Activated T-helper 1 cell treated with anti-CD3 and anti-CD28 coated beads, Interleukin-2, amount 50 U/mL, for 16 hours (primary cell): ENCODE results near the gene ADARB2.
"Not testable (repeated sequence)": the region's sequence is repeated elsewhere in the genome, so short reads cannot be mapped to it uniquely, and the experiment has no call there.

Experiments used
- DNase-seq, 2 donors: peaks; one replicate each; pipeline ENCODE4 v3.0.0-alpha.2; 2020; ENCODE audit warnings: low read depth in 1 of 2, low spot score in 1 of 2

ADARB2 gene

DNA sequence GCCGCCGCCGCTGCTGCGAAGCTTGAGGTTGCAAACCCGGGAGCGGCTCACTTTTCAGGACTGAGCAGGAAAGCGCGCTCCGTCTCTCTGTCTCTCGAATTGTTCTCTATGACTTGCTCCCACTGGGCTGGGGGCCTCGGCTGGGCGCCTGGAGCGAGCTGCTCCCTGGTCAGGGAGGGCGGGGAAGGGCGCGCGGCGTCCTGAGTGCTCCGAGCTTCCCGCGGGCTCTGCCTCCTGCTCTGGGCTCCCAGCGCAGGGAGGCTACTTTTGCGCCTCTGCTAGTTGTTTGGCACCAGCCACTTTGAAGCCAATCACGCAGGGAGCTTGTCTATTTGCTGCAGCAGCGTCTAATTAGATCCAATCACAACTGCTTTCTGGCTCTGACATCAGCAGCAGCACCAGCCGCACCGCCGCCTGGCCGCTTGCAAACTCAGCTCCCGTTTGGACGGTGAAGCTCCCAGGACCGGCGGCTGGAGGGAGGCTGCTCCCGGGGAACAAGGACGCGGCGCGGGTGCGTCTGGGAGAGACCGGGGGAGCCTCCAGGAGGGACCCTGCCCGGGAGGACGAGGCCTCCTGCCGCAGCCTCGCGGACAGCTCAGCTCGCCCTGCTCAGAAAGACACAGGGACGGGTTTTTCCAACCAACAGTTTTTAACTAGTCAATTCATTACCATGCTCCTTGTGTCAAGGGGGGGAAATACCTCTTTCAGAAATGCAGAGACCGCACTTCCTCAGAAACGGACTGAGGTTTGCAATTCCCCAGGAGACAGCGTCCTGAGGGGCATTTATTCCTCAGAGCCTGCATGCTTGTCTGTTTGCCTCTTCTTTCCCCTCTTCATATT is at the start of gene ADARB2:
TSS of gene ADARB2 (minus strand) at position 304 of the 840 bp plus-strand sequence.
- DNase-seq = no peak

DNA sequence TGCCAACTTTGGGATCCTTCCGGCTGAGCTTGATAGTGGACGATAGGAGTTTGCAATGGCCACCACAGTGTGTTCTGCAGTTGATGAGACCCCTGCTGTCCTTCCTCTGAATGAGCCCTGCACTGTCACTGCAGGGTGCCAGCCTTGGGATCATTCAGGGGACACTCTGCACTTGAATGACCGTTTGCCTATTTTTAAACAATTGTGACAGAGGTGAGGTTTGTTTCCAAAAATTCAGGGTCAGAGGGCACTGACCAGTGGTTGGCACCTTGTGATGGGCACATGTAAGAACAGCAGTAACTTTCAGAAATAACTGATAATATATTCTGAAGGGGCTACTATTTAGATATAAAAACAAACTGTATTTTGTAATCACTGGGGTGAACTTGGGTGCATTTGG is 48.5 kb upstream of the ADARB2 start:
- DNase-seq = no peak

DNA sequence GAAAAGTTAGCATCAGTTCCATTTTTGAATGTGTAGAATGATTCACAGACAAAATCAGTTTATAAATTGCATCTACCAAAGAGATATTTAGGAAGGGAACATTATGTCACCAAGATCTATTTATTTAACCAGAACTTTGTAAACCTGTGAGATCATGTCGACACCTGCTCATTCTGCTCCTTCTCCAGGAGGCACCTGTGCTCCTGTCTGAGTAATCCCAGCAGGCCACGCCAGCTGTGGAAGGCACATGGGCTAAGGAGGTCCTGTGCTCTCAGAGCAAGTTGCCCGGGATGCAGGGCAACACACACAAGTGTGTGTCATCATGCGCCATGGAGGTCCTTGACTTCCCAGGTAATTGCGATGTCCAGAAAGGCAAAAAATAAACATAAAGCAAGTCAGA is 45.5 kb upstream of the ADARB2 start:
- no peak for DNase-seq

DNA sequence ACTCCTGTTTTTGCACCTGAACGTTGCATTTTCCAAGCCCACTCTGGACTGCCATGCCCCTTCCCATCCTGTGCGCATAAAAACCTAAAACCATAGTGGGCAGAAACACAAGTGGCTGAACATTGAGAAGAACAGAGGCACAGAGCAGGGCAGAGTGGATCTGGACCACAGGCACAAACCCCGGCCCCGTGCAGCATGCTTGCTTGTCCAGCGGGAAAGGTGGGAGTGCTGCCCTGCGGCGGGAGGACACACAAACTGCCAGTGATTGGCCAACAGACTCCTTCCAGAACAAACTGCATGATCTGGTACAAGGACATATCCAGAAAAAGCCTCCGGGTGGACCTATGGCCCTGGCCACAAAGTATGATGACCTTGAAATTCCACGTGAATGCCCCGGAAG is 42.5 kb upstream of the ADARB2 start:
- DNase-seq = no peak

DNA sequence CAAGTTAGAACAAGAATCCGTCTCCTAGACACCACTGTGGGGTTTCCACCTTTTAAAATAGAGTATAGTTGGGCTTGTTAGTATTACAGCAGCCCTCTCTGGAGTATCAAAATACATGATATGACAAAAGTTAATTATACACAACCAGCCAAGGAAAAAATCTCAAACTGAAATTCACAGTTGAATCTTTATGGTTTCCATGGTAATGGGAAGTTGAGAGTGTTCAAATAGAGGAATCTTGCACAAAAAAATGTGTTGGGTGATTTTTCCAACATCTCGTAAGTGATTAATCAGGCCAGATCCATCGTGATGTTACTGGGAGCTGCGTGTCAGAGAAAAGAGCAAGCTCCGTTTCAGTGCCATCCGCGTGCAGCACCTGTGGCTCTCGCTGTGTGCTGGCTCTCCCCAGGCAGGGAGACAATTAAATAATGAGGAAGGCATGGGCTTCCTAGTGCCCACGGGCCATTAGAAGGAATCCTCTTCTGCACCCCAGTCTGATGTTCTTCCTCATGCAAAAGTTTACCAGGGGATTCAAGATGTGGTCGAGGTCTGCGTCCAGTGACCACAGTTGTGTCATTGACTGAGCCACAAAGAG is 41.1 kb upstream of the ADARB2 start:
- DNase-seq = no peak

DNA sequence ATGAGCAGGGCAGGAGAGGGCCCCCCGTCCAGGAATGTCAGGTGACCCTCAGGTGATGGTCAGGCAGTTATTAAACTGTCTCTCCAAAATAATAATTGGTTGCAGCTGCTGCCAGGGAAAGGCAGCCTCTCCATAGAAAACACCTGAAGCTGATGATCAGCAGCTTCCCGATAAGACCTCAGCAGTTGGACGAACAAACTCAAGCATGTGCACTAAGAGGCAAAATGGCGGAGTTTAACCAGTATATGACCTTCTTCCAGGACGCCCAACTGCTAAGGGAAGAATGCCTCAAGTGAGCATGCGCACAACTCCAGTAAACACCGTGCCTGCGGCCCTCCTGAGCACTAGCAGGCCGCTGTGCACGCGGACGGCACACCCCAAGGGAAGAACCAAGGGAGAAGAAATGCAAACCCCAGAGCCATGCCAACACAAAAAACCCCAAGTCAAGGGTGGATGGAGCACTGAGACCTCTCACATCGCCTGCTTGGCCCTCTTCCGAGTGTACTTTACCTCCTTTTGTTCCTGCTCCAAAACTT is 38.9 kb upstream of the ADARB2 start:
- no peak for DNase-seq

DNA sequence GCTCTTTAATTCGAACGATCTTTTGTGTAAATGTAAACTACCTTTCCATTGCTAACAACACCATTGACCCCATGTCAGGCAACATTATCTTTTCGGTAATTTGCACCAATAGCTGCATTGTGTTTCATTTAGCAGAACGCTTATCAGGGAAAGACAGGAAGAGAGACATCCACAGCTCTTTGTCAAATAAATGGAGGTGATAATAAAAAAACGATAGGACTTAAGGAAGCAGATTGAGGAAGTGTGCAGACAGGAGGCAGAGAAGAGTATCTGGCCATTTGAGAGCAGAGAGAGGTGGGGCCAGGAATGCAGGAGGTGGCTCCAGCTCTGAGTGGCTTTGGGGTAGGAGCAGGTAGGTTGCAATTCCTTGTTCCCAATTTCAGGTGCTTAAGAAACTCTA is 37.5 kb upstream of the ADARB2 start:
- no peak for DNase-seq

DNA sequence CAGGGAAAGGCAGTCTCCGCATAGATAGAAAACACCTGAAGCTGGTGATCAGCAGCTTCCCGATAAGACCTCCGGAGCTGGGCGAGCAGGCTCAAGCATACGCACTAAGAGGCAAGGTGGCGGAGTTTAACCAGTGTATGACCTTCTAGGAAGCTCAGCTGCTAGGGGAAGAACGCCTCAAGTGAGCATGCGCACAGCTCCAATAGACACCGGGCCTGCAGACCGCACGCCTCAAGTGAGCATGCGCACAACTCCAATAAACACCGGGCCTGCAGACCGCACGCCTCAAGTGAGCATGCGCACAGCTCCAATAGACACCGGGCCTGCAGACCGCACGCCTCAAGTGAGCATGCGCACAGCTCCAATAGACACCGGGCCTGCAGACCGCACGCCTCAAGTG is 35.9 kb upstream of the ADARB2 start:
- not testable (repeated sequence) for DNase-seq

DNA sequence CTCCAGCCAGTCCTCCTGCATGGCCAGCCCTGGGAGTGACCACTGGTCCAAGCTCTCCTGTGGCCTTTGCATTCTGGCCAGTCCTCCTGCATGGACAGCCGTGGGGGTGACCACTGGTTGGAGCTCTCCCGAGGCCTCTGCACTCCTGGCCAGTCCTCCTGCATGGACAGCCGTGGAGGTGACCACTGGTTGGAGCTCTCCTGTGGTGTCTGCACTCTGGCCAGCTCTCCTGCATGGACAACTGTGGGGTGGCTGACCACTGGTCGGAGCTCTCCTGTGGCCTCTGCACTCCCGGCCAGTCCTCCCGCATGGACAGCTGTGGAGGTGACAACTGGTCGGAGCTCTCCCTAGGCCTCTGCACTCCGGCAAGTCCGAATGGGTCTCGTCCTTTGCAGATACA is 28.7 kb upstream of the ADARB2 start:
- DNase-seq = no peak

DNA sequence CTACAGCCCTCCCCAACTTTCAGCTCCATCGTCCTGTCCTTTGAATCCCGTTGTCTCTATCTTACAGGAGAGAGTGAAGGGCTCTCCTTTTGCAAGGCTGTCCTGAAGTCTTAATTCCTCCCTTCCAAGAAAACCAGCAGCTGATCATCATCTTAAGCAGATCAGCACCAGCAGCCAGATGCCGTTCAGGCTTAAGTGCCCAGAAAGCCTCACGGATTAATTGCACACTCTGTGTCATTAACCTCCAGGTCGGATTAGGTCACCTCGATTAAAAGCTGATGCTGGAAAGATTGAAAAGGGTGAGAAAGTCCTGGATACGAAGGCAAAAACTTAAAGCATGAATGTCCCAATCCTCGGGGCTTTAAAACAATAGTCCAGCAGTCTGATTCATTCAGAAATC is 24.8 kb upstream of the ADARB2 start:
- DNase-seq = no peak

DNA sequence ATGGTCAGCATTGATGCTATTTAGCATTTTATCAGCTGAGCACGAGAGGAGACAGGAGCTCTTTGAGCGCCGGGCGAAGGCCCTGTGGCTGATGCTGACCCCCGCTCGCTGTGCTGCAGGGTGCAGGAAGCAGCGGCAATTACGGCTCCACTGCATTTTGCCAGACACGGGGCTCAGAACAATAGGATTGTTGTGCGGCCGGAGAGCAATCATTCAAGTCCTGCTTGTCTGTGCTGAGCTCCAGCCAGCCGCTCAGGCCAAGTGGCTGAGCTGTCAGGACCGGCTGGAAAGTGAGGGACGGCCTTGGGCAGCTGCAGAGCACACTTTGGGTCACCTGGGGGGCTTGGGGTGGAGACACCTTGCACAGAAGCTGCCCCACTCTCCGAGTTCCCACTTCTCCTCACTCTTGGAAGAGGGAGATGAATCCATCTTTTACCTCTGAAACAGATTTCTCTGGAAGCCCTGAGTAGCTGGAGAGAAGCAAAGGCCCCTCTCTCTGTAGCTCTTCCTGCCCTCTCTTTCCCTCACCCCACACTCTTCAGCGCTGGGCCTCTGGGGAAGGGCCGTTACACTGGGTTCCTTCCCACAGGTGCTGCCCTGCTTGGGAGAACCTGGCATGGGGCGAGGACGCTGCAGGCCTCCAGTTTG is 17.3 kb upstream of the ADARB2 start:
- no peak for DNase-seq

DNA sequence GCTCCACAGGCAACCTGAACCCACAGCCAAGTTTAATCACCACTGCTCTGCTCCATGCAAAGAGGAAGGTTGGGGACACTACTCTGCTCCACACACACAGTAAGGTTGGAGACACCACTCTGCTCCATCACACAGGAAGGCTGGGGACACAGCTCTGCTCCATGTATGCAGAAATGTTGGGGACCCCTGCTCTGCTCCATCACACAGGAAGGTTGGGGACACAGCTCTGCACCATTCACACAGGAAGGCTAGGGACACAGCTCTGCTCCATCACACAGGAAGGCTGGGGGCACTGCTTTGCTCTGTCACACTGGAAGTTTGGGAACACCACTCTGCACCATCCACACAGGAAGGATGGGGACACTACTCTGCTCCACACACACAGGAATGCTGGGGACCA is 14.8 kb upstream of the ADARB2 start:
- no peak for DNase-seq

DNA sequence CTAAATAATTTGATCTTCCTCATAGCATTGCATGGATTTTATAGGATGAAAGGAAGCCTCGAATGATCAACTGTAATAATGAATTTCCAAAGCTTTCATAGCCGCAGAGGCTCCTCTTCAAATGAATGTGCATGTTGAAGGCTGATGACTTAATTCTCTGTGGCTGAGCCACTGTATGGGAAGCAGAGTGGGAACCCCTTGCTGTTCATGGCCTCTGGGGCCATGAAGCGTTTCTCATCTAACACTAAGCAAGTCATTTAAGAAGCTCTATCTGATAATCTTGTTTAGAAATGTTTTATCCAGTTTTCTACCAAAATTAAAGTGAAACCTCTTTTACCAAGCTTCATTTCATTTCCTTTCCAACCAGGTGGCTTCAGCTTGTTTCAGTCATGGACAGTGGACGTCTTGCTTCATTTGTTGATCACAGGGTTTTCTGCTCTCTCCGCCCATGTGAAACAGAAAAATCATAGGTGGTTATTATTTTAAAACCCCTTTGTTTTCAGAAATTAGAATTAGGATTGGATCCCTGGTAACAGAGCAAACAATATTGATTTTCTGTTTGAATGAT is 10.3 kb upstream of the ADARB2 start:
- no peak for DNase-seq

DNA sequence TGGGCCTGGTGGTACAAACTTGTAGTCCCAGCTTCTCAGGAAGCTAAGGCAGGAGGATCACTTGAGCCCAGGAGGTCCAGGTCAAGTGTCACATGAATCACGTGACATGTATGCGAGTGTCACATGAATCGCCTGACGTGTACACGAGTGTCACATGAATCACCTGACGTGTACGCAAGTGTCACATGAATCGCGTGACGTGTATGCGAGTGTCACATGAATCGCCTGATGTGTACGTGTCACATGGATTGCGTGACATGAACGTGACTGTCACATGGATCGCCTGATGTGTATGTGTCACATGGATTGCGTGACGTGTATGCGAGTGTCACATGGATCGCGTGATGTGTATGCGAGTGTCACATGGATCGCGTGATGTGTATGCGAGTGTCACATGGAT is 9.5 kb upstream of the ADARB2 start:
- DNase-seq = no peak

DNA sequence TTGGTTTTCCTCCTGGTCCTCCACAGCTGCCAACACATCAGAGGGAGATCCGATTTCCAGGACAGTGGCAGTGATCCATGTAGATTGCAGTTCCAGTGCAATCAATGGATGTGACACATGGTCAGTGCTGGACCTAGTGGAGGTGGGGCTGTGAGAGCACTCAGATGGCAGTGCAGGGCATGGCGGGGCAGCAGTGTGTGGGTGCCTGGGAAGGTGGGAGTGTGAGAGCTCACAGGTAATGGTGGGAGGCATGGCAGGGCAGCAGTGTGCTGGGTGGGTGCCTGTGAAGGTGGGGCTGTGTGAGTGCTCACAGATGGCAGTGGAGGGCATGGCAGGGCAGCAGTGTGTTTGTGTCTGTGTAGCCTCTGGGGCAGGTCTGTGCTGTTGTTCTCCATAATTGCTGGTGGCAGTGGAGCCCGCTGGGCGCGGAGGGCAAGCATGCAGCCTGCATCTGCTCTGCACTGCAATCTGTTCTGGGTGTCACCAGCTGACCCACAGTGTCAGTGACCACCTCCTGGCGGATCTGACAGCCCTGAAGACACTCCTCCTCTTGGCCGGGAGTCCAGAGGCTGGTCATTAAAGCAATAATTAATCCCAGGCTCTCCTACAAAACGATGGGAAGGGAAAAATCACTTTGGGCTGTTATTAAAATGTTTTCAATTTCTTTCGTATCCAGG is 8.6 kb upstream of the ADARB2 start:
- DNase-seq = no peak

DNA sequence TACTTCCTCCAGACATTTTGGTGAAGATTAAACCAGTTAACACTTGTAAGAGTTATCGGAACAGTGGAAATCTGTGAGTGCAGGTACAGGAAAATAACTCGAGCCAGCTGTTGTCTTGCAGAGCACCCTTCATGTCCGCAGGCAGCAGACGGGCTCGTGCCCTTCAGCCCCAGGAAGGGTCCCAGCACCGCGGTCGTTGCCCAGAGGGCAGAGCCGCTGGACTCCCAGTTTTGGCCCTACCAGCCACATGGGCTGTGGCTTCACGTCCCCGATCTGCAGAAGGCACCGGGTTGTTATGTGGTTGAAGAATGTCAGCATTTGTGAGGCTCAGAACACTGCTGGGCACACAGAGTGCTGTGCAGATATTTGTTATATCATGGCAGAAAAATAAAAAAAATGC is 7.2 kb upstream of the ADARB2 start:
- DNase-seq = no peak

DNA sequence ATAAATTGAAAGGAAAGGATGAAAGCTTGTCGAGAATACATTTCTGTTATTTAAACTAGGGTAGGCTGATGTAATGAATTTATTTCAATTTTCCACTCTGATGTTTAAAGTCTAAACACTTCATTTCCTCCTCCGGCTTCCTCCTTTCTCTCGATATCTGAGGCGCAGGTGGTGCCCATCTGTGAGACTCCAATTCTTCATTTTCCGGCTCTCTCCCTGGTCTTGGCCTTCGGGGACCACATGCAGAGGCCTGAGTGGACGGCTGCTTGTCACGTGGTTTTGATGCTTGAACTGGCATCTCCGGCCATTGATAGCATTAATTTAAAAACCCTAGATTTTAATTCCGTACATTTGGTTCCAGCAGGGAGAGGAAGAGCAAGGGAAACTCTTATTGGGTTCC is 5.8 kb upstream of the ADARB2 start:
- DNase-seq = no peak

DNA sequence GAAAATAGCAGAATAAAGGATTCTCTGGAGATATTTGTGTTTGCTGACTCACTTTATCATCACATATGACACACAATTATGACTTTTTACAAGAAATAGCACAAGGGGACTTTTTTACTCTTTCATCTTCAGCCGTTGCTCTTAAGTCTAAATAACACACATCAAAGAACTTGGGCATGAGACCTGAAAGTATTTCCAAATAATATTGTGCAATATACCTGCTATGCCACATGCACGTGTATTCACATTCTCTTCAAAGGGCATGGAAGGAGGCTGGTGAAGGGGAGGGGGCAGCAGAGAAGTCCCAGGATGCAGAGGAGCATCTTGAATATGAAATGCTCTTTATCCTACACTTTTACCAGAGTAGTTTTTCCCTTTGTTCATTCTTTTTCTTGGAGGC is 4.1 kb upstream of the ADARB2 start:
- no peak for DNase-seq

DNA sequence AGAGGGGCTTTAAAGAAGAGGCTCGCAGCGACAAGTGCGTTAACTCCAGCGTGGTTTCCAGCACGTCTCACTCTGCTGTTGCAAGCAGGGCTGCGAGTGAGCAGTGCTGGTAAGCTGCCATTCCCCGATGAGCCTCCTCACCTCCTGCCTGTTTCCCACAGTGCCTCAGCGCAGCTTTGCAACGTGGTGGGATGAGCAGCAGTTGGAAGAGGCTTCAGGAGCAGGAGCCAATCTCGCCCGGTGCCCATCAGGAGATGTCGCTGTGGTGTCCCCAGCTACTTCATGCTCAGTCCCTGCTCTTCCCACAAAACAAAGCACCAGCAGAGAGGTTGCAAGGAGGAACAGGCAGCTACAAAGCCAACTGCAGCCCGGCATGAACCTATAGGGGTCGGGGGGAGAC is 2.4 kb upstream of the ADARB2 start:
- no peak for DNase-seq

DNA sequence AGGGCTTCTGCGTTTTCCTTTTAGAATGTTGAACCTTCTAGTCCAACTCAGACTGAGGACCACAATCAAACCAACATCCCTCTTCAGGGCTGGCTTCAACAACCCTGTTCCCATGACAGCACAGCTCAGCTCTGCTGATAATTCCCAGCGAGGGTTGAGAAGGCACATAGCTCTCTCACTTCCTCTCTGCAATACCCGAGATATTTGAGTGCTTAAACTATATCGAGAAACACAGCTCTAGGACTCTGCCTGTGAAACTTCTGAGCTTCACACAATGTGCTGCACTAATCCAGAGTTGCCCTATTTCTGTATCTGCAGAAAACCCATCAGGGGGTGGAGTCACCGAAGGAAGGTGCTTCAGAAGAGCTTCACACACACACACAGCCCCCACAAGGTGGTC is 1.6 kb upstream of the ADARB2 start:
- no peak for DNase-seq

DNA sequence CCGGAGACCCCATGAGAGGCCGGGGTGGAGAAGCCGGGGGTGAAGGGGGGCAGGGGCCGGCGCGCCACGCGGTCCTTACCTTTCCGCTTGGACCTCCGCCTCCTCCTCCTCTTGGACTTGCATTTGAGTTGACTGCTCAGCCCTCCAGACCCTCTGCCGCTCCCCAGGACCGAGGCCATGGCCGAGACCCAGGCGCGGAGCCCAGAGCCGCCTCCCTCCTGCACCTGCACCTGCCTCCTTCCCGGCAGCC is 428 bp downstream of the ADARB2 start:
- no peak for DNase-seq
